Mucosa of gallbladder (tissue), 1 donor: ENCODE results near the gene CYP2F1. TPM values are rescaled to one million over a fixed set of nuclear protein-coding genes. Genes with fewer than 3 reads are reported as not detected.
"Not testable (repeated sequence)": the region's sequence is repeated elsewhere in the genome, so short reads cannot be mapped to it uniquely, and the experiment has no call there.

Experiments used
- DNase-seq: peaks from one replicate; pipeline ENCODE4 v3.0.0-alpha.2; 2020; ENCODE audit warnings: low spot score
- total RNA-seq: library from RNA; stranded (reverse); gene quantifications from one replicate; pipeline ENCODE4 v1.2.1, GENCODE V29; 2021
- donor health status: DM: no; HTN: no; CAD: no.

CYP2F1 gene
- not detected for total RNA-seq

GRCh38 chr19:41114132-41114531 is at the start of gene CYP2F1:
Gene CYP2F1 (plus strand): TSS chr19:41114432. CDS start chr19:41116189, 1,757 bp downstream.
- DNase-seq: no peak

- DNase-seq: no peak
Observed at GRCh38 chr19:41064974-41065569, 49.2 kb upstream of the CYP2F1 start.

- DNase-seq: no peak
Observed at GRCh38 chr19:41076286-41076685, 37.9 kb upstream of the CYP2F1 start.

GRCh38 chr19:41083516-41083915 is 30.7 kb upstream of the CYP2F1 start:
- no peak for DNase-seq

GRCh38 chr19:41085748-41086415 is 28.4 kb upstream of the CYP2F1 start:
- DNase-seq: no peak

DNA sequence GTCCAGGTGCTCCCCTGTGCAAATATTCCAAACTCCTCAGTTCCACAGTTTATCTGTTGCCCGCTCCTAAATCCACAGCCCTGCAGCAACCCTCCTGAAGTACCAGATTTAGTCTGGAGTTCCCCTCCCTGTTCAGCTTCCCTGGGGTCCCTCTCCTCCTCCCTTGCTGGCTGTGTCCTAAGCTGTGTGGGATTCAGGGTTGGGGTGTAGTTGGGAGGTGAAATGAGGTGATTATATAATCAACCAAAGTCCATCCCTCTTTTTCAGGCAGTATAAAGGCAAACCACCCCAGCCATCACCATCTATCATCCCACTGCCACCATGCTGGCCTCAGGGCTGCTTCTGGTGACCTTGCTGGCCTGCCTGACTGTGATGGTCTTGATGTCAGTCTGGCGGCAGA is 26.1 kb upstream of the CYP2F1 start, which contains the start of gene CYP2A13:
Gene CYP2A13 (plus strand): TSS at position 301 of the 400 bp plus-strand sequence. CDS start 21 bp downstream, at position 322.
- no peak for DNase-seq

DNA sequence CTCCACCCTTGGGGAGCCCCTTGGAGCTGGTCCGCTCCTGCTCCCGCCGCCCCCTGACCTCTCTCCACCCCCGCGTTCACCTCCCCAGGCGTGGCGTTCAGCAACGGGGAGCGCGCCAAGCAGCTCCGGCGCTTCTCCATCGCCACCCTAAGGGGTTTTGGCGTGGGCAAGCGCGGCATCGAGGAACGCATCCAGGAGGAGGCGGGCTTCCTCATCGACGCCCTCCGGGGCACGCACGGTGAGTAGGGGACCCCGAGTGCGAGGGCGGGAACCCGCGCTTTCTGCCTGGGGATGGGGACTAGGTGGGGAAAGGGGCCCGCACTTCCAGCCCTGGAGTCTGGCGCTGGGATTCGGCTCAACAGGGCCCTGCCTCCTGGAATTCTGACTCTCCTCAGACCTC is 24.3 kb upstream of the CYP2F1 start:
- no peak for DNase-seq

GRCh38 chr19:41095703-41096102 is 18.5 kb upstream of the CYP2F1 start:
- DNase-seq: no peak

- no peak for DNase-seq
Observed at GRCh38 chr19:41096353-41096752, 17.9 kb upstream of the CYP2F1 start.

DNA sequence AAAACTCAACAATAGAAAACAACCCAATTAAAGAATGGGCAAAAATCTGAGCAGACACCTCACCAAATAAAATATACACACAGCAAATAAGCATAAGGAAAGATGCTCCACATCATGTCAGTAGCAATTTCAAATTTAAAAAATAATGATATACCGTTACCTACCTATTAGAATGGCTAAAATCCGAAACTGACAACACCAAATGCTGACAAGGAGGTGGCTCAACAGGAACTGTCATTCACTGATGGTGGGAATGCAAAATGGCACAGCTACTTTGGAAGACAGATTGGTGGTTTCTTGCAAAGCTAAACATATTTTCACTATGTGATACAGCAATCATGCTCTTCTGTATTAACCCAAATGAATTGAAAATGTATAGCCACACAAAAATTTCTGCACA is 16.9 kb upstream of the CYP2F1 start:
- no peak for DNase-seq

GRCh38 chr19:41098762-41099161 is 15.5 kb upstream of the CYP2F1 start:
- DNase-seq: no peak

GRCh38 chr19:41102210-41102609 is 12.0 kb upstream of the CYP2F1 start:
- not testable (repeated sequence) for DNase-seq

DNA sequence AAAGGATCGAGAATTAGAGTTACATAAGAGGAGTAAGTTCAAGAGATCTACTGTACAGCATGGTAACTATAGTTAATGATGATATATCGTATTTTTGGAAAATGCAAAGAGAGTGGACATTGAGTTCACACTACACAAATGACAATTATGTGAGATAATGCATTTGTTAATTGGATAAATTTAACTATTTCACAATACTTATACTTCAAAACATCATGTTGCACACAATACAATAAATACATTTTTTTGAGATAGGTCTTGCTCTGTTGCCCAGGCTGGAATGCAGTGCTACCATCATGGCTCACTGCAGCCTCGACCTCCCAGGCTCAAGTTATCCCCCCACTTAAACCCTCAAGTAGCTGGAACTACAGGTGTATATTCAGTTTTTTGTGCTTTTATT is 8.1 kb upstream of the CYP2F1 start:
- no peak for DNase-seq

GRCh38 chr19:41111296-41111695 is 2.9 kb upstream of the CYP2F1 start:
- DNase-seq: no peak

- DNase-seq: no peak
Observed at GRCh38 chr19:41111750-41112295, 2.4 kb upstream of the CYP2F1 start.

DNA sequence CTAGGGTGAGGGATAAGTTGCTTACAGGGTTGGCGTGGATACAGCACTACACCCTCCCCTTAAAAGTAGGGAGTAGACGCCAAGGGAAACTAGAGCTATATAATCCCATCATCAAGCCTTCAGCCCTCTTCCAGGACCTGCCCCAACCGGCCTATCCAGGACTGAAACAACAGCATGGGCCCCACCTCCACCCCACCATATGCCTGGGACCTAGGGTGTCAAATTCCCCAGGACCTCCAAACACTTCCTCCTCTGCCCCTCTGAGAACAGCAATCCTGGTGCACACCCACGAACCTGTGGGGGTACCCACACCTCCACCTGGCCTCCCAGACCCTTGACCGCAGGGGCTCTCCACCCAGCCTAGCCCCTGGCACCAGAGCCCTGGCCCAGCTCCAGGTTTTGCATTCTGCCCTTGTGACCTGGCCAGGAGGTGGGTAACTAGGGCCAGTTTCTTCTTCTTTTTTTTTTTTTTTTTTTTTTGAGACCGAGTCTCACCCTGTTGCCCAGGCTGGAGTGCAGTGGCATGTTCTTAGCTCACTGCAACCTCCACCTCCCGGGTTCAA is 1.4 kb upstream of the CYP2F1 start:
- no peak for DNase-seq

GRCh38 chr19:41116261-41116660 is 2.0 kb downstream of the CYP2F1 start:
- no peak for DNase-seq

GRCh38 chr19:41120929-41121911 is 7.0 kb downstream of the CYP2F1 start:
- peak; percentile 29 for DNase-seq

DNA sequence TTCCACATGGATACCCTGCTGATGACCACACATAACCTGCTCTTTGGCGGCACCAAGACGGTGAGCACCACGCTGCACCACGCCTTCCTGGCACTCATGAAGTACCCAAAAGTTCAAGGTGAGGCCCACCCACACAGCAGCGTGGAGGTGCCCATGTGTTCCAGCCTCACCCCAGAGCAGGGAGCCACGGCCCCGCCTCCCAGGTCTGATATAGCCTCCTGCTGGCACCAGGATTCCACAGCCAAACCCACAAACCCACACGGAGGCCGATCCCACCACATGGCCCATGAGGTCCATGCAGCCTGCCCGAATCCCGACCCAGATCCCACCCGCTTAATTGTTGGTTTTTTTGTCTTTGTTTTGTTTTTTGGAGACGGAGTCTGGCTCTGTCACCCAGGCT is 8.6 kb downstream of the CYP2F1 start:
- DNase-seq: not testable (repeated sequence)

DNA sequence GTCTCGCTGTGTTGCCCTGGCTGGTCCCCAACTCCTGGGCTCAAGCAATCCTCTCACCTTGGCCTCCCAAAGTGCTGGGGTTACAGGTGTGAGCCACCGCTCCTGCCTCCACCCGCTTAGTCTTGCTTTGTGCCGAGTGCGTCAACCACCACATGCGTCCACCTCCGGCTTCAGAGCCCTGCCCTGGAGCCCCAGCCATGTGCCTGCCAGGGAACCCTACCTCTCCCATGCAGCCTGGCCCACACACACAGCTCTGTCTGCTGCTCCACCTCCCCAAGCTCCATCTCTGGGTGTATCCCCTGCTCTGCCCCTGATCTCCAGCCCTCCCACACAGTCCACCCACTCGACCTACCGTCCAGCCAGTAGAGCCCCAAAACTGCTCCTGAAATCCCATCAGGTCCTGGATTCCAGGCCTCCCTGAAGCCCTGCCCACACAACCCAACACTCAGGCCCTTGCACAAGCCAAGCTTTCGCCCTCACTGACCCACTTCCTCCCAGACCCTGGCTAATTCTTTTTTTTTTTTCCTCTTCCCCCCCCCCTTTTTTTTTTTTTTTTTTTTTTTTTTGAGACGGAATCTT is 9.6 kb downstream of the CYP2F1 start:
- no peak for DNase-seq

GRCh38 chr19:41126765-41127203 is 12.6 kb downstream of the CYP2F1 start:
- not testable (repeated sequence) for DNase-seq
